Loucy (cell line): ENCODE measurements around the gene YIPF1.
"Not testable (repeated sequence)": the region's sequence is repeated elsewhere in the genome, so short reads cannot be mapped to it uniquely, and the experiment has no call there.

ENCODE experiments used
- H2AFZ ChIP-seq: fragments of 200-600 bp; sonication (generic); 2 replicates; pipeline ENCODE4 v1.6.0; 2016; ENCODE audit warnings: antibody characterized with exemption, mild to moderate bottlenecking, low read length, moderate library complexity
- H3F3A ChIP-seq: fragments of 200-600 bp; 2 replicates; pipeline ENCODE4 v1.6.0; 2016; ENCODE audit warnings: antibody characterized with exemption, low read depth, mild to moderate bottlenecking
- H3K27me3 ChIP-seq: fragments of 200-600 bp; sonication (generic); 2 replicates; pipeline ENCODE4 v1.6.1; 2014; ENCODE audit warnings: low read length, mild to moderate bottlenecking; ENCODE audit not compliant: insufficient read depth, poor library complexity, severe bottlenecking
- H3K36me3 ChIP-seq: fragments of 200-600 bp; sonication (generic); 2 replicates; pipeline ENCODE4 v1.6.1; 2016; ENCODE audit warnings: low read length; ENCODE audit not compliant: insufficient read depth
- H3K4me1 ChIP-seq: fragments of 200-600 bp; sonication (generic); 2 replicates; pipeline ENCODE4 v1.5.1; 2014; ENCODE audit warnings: low read length, mild to moderate bottlenecking; ENCODE audit not compliant: insufficient read depth, poor library complexity, severe bottlenecking
- H3K4me2 ChIP-seq: fragments of 200-600 bp; sonication (generic); 2 replicates; pipeline ENCODE4 v1.6.0; 2014; ENCODE audit warnings: antibody characterized with exemption, low read length, low read depth, mild to moderate bottlenecking; ENCODE audit not compliant: poor library complexity, severe bottlenecking
- H3K4me3 ChIP-seq: fragments of 200-600 bp; sonication (generic); 2 replicates; pipeline ENCODE4 v1.5.1; 2014; ENCODE audit warnings: low read length, mild to moderate bottlenecking, mixed read lengths; ENCODE audit not compliant: poor library complexity, severe bottlenecking
- H3K79me2 ChIP-seq: fragments of 200-600 bp; sonication (generic); 2 replicates; pipeline ENCODE4 v1.6.1; 2014; ENCODE audit warnings: low read length; ENCODE audit not compliant: insufficient read depth
- H3K9ac ChIP-seq: fragments of 200-600 bp; sonication (generic); 2 replicates; pipeline ENCODE4 v1.6.0; 2014; ENCODE audit warnings: mild to moderate bottlenecking, low read depth, low read length, moderate library complexity; ENCODE audit not compliant: poor library complexity, severe bottlenecking
- H3K9me2 ChIP-seq: fragments of 200-600 bp; sonication (generic); replicated peaks from 2 replicates; pipeline ENCODE4 v1.6.1; 2016; ENCODE audit warnings: low read depth, low read length, mixed read lengths
- H3K9me3 ChIP-seq: fragments of 200-600 bp; sonication (generic); 2 replicates; pipeline ENCODE4 v1.6.1; 2014; ENCODE audit warnings: mild to moderate bottlenecking, antibody characterized with exemption, low read length, low read depth; ENCODE audit not compliant: insufficient read depth
- H4K20me1 ChIP-seq: fragments of 200-600 bp; sonication (generic); 2 replicates; pipeline ENCODE4 v1.6.0; 2014; ENCODE audit warnings: antibody characterized with exemption, low read length, mild to moderate bottlenecking; ENCODE audit not compliant: insufficient read depth, poor library complexity, severe bottlenecking
- CTCF ChIP-seq: fragments of 200-600 bp; sonication (generic); conservative IDR thresholded peaks from 2 replicates; pipeline ENCODE4 v1.5.1; 2014; ENCODE audit warnings: mild to moderate bottlenecking, antibody characterized with exemption, low read length
- EZH2phosphoT487 ChIP-seq: fragments of 200-600 bp; IDR thresholded peaks from 2 replicates; pipeline ENCODE4 v1.6.1; 2018; ENCODE audit warnings: antibody characterized with exemption, mild to moderate bottlenecking, moderate library complexity, borderline replicate concordance

YIPF1 gene

GRCh38 chr1:53821380-53821779, 68.2 kb downstream of the YIPF1 start:
- TF ChIP-seq EZH2phosphoT487: no peak
- peak; percentile 43 for TF ChIP-seq CTCF
- Histone ChIP-seq H3K4me3 (no peak overlapping the region), H3K36me3 (peaks cover 70% of the 10 kb centered on the region), H3K27me3 (no peaks in the 10 kb centered on the region), H3K9me3 (no peaks in the 10 kb centered on the region), H4K20me1 (peaks cover 2% of the 10 kb centered on the region), H3K79me2 (peaks cover 16% of the 10 kb centered on the region; the same call in 1 of the 2 replicates), H3K9ac (no peak overlapping the region), H2AFZ (no peak overlapping the region), H3K9me2 (no peaks in the 10 kb centered on the region), H3F3A (no peaks in the 10 kb centered on the region), H3K4me1 (no peaks in the 10 kb centered on the region), H3K4me2 (no peak overlapping the region)

GRCh38 chr1:53819387-53819786, 70.2 kb downstream of the YIPF1 start:
- Histone ChIP-seq H4K20me1 (no peaks in the 10 kb centered on the region), H3K4me1 (no peaks in the 10 kb centered on the region), H2AFZ (no peak overlapping the region), H3K4me2 (no peak overlapping the region), H3K4me3 (no peak overlapping the region), H3K79me2 (peaks cover 16% of the 10 kb centered on the region; the same call in 1 of the 2 replicates), H3F3A (no peaks in the 10 kb centered on the region), H3K9me2 (no peaks in the 10 kb centered on the region), H3K27me3 (no peaks in the 10 kb centered on the region), H3K9me3 (no peaks in the 10 kb centered on the region), H3K36me3 (peaks cover 64% of the 10 kb centered on the region), H3K9ac (no peak overlapping the region)
- TF ChIP-seq CTCF (no peak), EZH2phosphoT487 (no peak)

- H2AFZ ChIP-seq, H3K4me1 ChIP-seq, H3K9me2 ChIP-seq, H3F3A ChIP-seq, H3K4me2 ChIP-seq, H3K27me3 ChIP-seq, H3K4me3 ChIP-seq, H4K20me1 ChIP-seq, H3K9ac ChIP-seq, H3K9me3 ChIP-seq: not testable (repeated sequence)
- Histone ChIP-seq H3K79me2 (peaks cover 12% of the 10 kb centered on the region; the same call in 1 of the 2 replicates), H3K36me3 (peaks cover 64% of the 10 kb centered on the region; the same call in 1 of the 2 replicates)
These were observed 73.0 kb downstream of the YIPF1 start for GRCh38 chr1:53816584-53816983.

GRCh38 chr1:53815484-53815883, 74.1 kb downstream of the YIPF1 start:
- H2AFZ ChIP-seq, H3K4me3 ChIP-seq, H3K9me3 ChIP-seq, H3K4me1 ChIP-seq, H3K4me2 ChIP-seq, H3K9ac ChIP-seq, H3K9me2 ChIP-seq, H3F3A ChIP-seq, H3K27me3 ChIP-seq, H4K20me1 ChIP-seq: not testable (repeated sequence)
- Histone ChIP-seq H3K79me2 (peaks cover 13% of the 10 kb centered on the region; the same call in 1 of the 2 replicates), H3K36me3 (peaks cover 75% of the 10 kb centered on the region; the same call in 1 of the 2 replicates)
